Fibroblast of lung (primary cell): ENCODE measurements around the gene GNAT1. TPM values are rescaled to one million over a fixed set of nuclear protein-coding genes. Genes with fewer than 3 reads are reported as not detected.

Source experiments
- DNase-seq, 2 donors: peaks; one replicate each; pipeline versions ENCODE4 v3.0.0 to v3.0.0-alpha.2; 2010; ENCODE audit warnings: low read depth in 2 of 2
- H2AFZ ChIP-seq: 2 replicates; pipeline ENCODE4 v1.5.1; 2012; ENCODE audit warnings: low read length, control low read depth, inconsistent platforms
- H3K27ac ChIP-seq: 2 replicates; pipeline ENCODE4 v1.5.1; 2011; ENCODE audit warnings: low read length, control low read depth; ENCODE audit not compliant: insufficient read depth
- H3K27me3 ChIP-seq: 2 replicates; pipeline ENCODE4 v1.5.1; 2011; ENCODE audit warnings: mild to moderate bottlenecking, low read length; ENCODE audit not compliant: control insufficient read depth, insufficient read depth
- H3K36me3 ChIP-seq: 2 replicates; pipeline ENCODE4 v1.5.1; 2011; ENCODE audit warnings: low read length; ENCODE audit not compliant: control insufficient read depth, insufficient read depth
- H3K4me1 ChIP-seq: 2 replicates; pipeline ENCODE4 v1.5.1; 2011; ENCODE audit warnings: low read length; ENCODE audit not compliant: control insufficient read depth, insufficient read depth; ENCODE audit errors: extremely low read depth
- H3K4me2 ChIP-seq: 2 replicates; pipeline ENCODE4 v1.5.1; 2011; ENCODE audit warnings: low read length, control low read depth; ENCODE audit not compliant: insufficient read depth; ENCODE audit errors: extremely low read depth
- H3K4me3 ChIP-seq, 4 experiments: fragments of 200-600 bp in 1 of 4; sonication (generic) in 1 of 4; replicated peaks in 1 of 4; 2 replicates each; pipeline ENCODE4 v1.5.1; 2011 to 2016; ENCODE audit warnings: low read length in 4 of 4, low read depth in 3 of 4, mild to moderate bottlenecking in 3 of 4, control low read depth in 2 of 4, inconsistent platforms in 1 of 4, mixed read lengths in 1 of 4; ENCODE audit not compliant: insufficient read depth in 1 of 4; ENCODE audit errors: control extremely low read depth in 1 of 4
- H3K79me2 ChIP-seq: 2 replicates; pipeline ENCODE4 v1.5.1; 2012; ENCODE audit warnings: mild to moderate bottlenecking, low read length, inconsistent platforms; ENCODE audit not compliant: control insufficient read depth, insufficient read depth
- H3K9ac ChIP-seq: 2 replicates; pipeline ENCODE4 v1.5.1; 2011; ENCODE audit warnings: mild to moderate bottlenecking, low read length, control low read depth; ENCODE audit not compliant: insufficient read depth
- H3K9me3 ChIP-seq: 2 replicates; pipeline ENCODE4 v1.5.1; 2012; ENCODE audit warnings: low read depth, low read length; ENCODE audit not compliant: control insufficient read depth, insufficient read depth
- H4K20me1 ChIP-seq: 2 replicates; pipeline ENCODE4 v1.5.1; 2011; ENCODE audit warnings: low read length; ENCODE audit not compliant: control insufficient read depth, insufficient read depth; ENCODE audit errors: extremely low read depth
- EZH2 ChIP-seq: IDR thresholded peaks from 2 replicates; pipeline ENCODE4 v1.5.1; 2012; ENCODE audit warnings: low read length, control low read depth, mild to moderate bottlenecking; ENCODE audit errors: missing control alignments
- polyA plus RNA-seq, 2 donors: library from polyadenylated mRNA; depleted of rRNA in 1 of 2; stranded (reverse) in 1 of 2; unstranded in 1 of 2; fragments of >200 nt; gene quantifications; 2 replicates each; pipeline ENCODE4 v1.2.1, GENCODE V29; 2011 to 2012; ENCODE audit warnings: missing spikeins in 1 of 2
- total RNA-seq: library from RNA; depleted of rRNA; stranded (reverse); fragments of >200 nt; gene quantifications from 2 replicates; pipeline ENCODE4 v1.2.1, GENCODE V29; 2014
- TF ChIP-seq, protein P1 (sequence below), 2 donors: IDR thresholded peaks in 1 of 2; conservative IDR thresholded peaks in 1 of 2; 1 replicate in 1 of 2; 2 replicates in 1 of 2; pipeline ENCODE4 v1.5.1; 2011 to 2012; ENCODE audit warnings: low read length in 2 of 2, control low read depth in 1 of 2, inconsistent platforms in 1 of 2, low read depth in 1 of 2, mild to moderate bottlenecking in 1 of 2

GNAT1 gene
- total and polyA plus RNA-seq, 2 donors (not counting 1 experiment from before 2014, with no cell fraction given) = not detected

DNA sequence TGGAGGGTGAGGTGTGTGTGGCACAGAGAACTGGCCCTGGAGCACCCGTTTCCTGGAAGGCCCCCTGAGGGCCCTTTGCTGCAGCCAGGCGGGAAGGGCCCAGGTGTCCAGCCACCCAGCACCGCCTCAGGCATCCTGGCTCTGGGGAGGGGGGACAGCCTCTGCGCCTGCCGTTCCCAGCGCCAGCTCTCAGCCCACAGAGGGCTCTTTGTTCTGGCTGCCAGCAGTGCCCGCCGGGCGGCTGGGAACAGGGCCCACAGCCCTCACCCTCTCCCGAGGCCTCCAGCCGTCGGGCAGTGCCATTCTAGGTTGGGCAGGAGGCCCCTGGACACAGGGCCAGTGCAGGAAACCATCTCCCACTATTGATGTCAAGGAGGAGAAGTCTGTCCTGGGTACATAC lies 22.0 kb downstream of the GNAT1 start:
- Histone ChIP-seq H4K20me1 (no peaks in the 10 kb centered on the region), H3K27ac (no peak overlapping the region), H3K36me3 (no peaks in the 10 kb centered on the region), H3K4me2 (no peak overlapping the region), H3K9me3 (no peaks in the 10 kb centered on the region), H3K79me2 (no peaks in the 10 kb centered on the region), H3K4me1 (no peaks in the 10 kb centered on the region), H3K4me3 (no peak overlapping the region), H3K9ac (no peak overlapping the region), H3K27me3 (peaks cover 4% of the 10 kb centered on the region), H2AFZ (no peak overlapping the region)
- no peak for DNase-seq
- TF ChIP-seq, protein P1, sequence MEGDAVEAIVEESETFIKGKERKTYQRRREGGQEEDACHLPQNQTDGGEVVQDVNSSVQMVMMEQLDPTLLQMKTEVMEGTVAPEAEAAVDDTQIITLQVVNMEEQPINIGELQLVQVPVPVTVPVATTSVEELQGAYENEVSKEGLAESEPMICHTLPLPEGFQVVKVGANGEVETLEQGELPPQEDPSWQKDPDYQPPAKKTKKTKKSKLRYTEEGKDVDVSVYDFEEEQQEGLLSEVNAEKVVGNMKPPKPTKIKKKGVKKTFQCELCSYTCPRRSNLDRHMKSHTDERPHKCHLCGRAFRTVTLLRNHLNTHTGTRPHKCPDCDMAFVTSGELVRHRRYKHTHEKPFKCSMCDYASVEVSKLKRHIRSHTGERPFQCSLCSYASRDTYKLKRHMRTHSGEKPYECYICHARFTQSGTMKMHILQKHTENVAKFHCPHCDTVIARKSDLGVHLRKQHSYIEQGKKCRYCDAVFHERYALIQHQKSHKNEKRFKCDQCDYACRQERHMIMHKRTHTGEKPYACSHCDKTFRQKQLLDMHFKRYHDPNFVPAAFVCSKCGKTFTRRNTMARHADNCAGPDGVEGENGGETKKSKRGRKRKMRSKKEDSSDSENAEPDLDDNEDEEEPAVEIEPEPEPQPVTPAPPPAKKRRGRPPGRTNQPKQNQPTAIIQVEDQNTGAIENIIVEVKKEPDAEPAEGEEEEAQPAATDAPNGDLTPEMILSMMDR (conservative IDR thresholded peaks at IDR 0.05 in 1 of 2, IDR thresholded peaks at IDR 0.05 in 1 of 2; ENCODE audit: low read depth in 1 of 2, low read length in 2 of 2) = no peak
- TF ChIP-seq EZH2 = no peak

DNA sequence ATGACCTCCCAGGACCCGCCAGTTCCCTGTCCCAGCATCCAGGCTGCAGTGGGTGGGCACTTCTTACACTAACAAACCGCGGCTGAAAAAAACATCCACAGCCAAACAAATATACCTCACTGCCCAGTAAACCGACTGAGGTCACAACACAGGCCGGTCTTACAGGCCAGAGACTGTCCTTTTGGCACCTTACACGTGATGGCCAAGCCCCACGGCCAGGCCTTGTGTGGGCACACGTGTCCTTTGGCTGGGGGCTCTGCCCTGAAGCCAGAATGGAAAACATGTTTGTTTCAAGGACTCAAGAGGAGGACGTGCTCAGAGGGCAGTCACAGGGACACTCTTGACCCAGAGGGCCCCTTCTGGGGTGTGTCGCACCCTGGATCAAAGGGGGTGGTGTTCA lies 23.4 kb downstream of the GNAT1 start:
- H3K9ac ChIP-seq = no peak overlapping the region
- no peak for DNase-seq
- H3K27me3 ChIP-seq = peaks cover 6% of the 10 kb centered on the region
- no peaks in the 10 kb centered on the region for H3K9me3 ChIP-seq
- no peak overlapping the region for H3K4me3 ChIP-seq
- H3K4me1 ChIP-seq = no peaks in the 10 kb centered on the region
- H3K79me2 ChIP-seq = no peaks in the 10 kb centered on the region
- H3K27ac ChIP-seq = no peak overlapping the region
- H3K4me2 ChIP-seq = no peak overlapping the region
- no peaks in the 10 kb centered on the region for H3K36me3 ChIP-seq
- TF ChIP-seq EZH2 = no peak
- TF ChIP-seq, protein P1 (conservative IDR thresholded peaks at IDR 0.05 in 1 of 2, IDR thresholded peaks at IDR 0.05 in 1 of 2; ENCODE audit: low read depth in 1 of 2, low read length in 2 of 2) = no peak
- no peaks in the 10 kb centered on the region for H4K20me1 ChIP-seq
- H2AFZ ChIP-seq = no peak overlapping the region

DNA sequence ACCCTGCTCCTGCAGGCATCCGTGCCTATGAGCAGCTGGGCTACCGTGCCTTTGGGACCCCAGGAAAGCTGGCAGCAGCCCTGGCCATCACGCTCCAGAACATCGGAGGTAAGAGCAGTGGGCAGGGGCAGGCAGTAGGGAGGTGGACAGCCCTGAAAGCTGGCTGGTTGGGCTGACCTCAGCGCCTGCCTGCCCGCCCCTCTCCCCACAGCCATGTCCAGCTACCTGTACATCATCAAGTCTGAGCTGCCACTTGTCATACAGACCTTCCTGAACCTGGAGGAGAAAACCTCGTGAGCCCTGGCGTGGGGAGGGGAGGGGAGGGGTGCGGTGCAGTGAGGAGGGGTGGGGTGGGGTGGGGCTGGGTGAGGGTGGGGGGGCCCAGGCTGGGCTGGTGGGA lies 24.1 kb downstream of the GNAT1 start:
- Histone ChIP-seq H3K27ac (no peak overlapping the region), H4K20me1 (no peaks in the 10 kb centered on the region), H3K4me3 (no peak overlapping the region), H3K27me3 (peaks cover 6% of the 10 kb centered on the region), H3K4me1 (no peaks in the 10 kb centered on the region), H3K79me2 (no peaks in the 10 kb centered on the region), H3K36me3 (no peaks in the 10 kb centered on the region), H3K4me2 (no peak overlapping the region), H3K9ac (no peak overlapping the region), H2AFZ (no peak overlapping the region), H3K9me3 (no peaks in the 10 kb centered on the region)
- no peak for TF ChIP-seq EZH2
- TF ChIP-seq, protein P1 (conservative IDR thresholded peaks at IDR 0.05 in 1 of 2, IDR thresholded peaks at IDR 0.05 in 1 of 2; ENCODE audit: low read depth in 1 of 2, low read length in 2 of 2) = no peak
- no peak for DNase-seq
